HG02763 (cell line): Measurements from ENCODE around the gene JMJD1C.

Source experiments
- ATAC-seq: cut with Tn5 transposase; IDR thresholded peaks from one replicate; pipeline ENCODE4 v1.9.1; 2021; ENCODE audit warnings: mild to moderate bottlenecking, moderate library complexity; ENCODE audit not compliant: unreplicated experiment

The JMJD1C gene

GRCh38 chr10:63145782-63146181, 320.0 kb downstream of the JMJD1C start:
- ATAC-seq, result no peak

DNA sequence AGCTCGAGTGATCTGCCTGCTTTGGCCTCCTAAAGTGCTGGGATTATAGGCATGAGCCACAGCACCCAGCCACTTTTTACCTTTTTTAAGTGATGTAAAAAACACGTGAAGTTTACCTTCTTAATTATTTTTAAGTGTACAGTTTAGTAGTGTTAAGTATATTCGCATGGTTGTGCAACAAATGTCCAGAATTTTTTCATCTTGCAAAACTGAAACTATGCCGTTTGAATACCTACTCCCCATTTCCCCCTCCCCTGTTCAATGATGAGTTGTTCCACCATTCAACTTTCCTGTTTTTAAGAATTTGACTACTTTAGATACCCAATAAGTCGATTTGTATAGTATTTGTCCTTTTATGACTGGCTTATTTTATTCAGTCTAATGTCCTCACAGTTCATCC, 321.8 kb downstream of the JMJD1C start:
- ATAC-seq, result no peak

DNA sequence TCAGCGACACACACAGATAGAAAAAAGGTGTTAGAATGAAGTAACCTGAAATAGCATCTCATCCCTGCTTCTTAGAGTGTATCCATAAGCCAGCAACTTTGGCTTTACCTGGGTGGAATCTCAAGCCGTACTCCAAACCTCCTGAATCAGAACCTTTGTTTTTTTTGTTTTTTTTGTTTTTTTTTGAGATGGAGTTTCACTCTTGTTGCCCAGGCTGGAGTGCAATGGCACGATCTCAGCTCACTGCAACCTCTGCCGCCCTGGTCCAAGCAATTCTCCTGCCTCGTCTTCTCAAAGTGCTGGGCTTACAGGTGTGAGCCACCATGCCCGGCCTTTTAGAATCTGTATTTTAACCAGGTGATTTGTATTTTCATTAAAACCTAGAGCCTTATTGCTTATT, 323.6 kb downstream of the JMJD1C start:
- no peak for ATAC-seq

- ATAC-seq, result no peak
These were observed 325.7 kb downstream of the JMJD1C start for GRCh38 chr10:63140077-63140476.

DNA sequence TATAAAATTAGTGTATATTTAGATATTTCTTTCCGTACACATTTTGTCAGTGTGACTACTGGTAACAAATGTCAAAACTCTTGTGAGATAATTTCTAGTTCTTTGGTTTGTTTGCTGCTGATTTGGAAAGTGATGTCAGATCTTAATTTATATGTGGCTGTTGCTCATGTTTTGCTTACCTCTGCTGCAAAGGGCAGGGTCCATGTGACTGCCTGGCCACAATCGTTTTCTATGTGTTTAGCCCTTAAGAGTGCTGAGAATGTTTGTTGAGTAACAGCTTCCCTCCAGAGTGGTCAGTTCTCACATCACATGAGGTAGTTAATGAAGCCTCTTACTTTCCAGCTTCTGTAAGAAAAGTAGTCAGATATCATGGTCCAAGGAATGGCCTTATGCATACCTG, 328.5 kb downstream of the JMJD1C start:
- ATAC-seq, result no peak

- ATAC-seq, result no peak
These were observed 331.8 kb downstream of the JMJD1C start for GRCh38 chr10:63133821-63134557.

DNA sequence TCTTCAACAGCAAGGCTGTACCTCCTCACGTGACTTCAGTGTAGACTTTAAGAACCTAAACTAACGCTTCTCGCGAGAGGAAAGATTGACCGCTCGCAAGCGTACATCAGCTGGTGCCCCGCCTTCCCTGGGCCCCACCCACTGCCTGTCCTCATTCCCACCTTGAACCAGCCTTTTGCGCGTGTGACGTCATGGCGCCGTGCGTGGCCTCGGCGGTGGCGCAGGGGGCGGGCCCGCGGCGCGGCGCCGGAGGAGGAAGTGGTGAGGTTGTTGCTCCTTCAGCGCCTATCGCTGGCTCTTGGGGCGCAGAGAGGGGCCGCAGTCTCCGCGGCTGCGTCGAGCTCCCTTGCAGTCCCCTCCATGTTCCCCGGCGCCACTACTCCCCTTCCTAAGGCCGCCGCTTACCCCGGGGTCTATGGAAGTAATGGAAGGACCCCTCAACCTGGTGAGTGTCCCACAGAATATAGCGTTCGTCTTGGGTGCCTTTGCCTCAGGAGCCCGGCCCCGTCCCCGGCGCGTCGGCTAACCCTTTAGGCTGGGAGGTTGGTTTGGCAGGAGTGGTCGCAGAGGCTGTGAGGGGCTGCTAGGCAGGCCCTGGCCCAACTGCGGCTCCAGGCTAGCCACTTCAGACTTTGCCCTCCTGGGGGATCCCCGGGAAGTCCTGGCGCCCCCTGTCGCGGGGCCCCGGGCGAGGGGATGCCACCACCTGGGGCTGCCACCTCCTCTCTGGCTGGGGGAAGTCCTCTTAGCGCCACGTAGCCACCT, 332.5 kb downstream of the JMJD1C start, which contains the start of gene NRBF2:
Gene NRBF2 (plus strand): TSS at position 273 of the 765 bp plus-strand sequence. CDS start 143 bp downstream, at position 416.
- ATAC-seq, result peak; percentile 97

DNA sequence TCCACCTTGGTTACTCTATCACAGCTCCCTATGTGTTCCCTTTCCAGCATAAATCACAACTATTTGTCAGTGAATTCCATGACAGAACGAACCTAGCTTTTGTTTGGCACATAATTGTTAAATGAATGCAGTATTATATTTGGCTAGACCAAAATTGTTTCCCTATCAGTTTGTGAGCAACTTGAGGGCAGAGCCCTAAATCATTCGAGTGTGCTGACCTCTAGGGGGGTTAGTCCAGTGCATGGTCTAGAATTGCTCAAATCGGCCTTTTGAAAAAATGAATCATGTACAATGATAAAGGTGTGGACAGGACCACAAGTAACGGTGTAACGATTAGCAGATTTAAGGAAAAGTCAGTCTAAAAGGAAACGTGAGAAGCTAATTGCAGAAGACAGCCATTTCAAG, 333.1 kb downstream of the JMJD1C start:
- ATAC-seq, result no peak

- ATAC-seq, result no peak
These were observed 335.9 kb downstream of the JMJD1C start for GRCh38 chr10:63129888-63130287.

DNA sequence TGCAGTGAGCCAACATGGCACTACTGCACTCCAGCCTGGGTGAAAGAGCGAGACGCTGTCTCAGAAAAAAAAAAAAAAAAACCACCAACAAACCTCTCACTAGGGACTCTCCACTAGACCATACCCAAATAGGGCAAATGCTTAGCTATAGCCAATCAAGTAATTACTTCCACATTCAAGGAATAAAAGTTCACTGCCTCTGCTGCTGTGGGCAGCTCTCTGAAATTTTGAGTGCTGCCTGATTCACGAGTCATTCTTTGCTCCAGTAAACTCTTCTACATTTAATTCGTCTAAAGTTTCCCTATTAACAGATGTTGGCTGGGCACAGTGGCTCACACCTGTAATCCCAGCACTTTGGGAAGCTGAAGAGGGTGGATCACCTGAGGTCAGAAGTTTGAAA, 337.3 kb downstream of the JMJD1C start:
- no peak for ATAC-seq

GRCh38 chr10:63125459-63125858, 340.3 kb downstream of the JMJD1C start:
- ATAC-seq, result no peak

DNA sequence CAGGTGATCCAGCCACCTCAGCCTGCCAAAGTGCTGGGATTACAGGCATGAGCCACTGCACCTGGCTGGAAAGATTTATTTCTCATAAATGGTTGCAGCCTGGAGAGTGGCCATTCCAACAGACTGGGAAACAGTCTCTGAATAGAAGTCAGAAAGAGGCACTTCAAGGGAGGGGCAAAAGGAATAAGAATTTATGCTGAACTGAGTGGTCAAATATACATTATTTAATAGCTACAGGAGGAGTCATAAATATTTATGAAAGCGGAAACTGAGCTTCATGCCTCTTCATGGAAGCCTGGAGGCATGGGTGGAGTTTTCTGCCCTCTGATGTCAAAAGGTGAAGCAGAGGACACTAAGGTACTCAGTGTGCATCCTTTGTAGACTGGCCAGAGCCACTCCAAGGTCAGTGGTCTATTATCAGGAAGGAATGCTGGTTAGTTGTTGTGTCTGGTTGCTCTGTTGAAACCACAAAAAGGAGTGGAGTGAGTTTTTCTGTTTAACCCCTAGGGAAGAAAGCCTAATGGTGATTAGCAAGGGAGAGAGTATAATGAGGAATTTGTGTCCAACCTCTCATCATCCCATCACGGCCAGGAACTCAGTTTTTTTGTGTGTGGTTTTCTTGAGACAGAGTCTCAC, 341.9 kb downstream of the JMJD1C start:
- ATAC-seq, result no peak

GRCh38 chr10:63120554-63120953, 345.2 kb downstream of the JMJD1C start:
- no peak for ATAC-seq

DNA sequence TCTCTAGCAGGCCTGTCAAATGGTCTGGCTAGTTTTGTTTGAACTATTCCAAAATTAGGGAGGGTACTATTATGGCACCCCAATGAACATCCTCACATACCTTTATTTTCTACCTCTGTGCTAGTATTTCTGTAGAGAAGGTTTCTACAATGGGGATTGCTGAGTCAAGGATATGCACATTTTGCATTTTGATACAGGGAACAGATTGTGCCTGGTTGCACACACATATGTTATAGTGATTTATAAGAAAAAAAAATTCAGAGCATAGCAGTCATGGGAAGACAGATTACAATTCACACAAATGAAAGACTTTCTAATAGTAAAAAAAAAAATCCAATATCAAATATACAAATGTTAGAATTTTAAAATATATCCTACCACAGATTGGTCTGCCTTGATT, 346.7 kb downstream of the JMJD1C start:
- no peak for ATAC-seq
